H9 (cell line): ENCODE measurements around the gene TLR8. TPM values are rescaled to one million over a fixed set of nuclear protein-coding genes. Genes with fewer than 3 reads are reported as not detected.

Experiments
- DNase-seq: peaks from one replicate; pipeline ENCODE4 v3.0.0-alpha.2; 2017
- H2AFZ ChIP-seq: one replicate; pipeline ENCODE4 v1.6.1; 2013; ENCODE audit warnings: mild to moderate bottlenecking, low read length, control low read depth, moderate library complexity
- H2AK5ac ChIP-seq: 2 replicates; pipeline ENCODE4 v1.6.1; 2013; ENCODE audit warnings: low read length, control low read depth, mixed read lengths; ENCODE audit not compliant: insufficient read length
- H2BK120ac ChIP-seq: one replicate; pipeline ENCODE4 v1.6.1; 2013; ENCODE audit warnings: low read depth, mild to moderate bottlenecking, low read length, control low read depth, inconsistent platforms; ENCODE audit not compliant: poor library complexity, severe bottlenecking
- H2BK12ac ChIP-seq: 2 replicates; pipeline ENCODE4 v1.6.1; 2013; ENCODE audit warnings: low read length, control low read depth, mixed read lengths, low read depth; ENCODE audit not compliant: insufficient read length
- H2BK15ac ChIP-seq: 2 replicates; pipeline ENCODE4 v1.6.1; 2013; ENCODE audit warnings: low read depth, low read length, control low read depth
- H2BK20ac ChIP-seq: one replicate; pipeline ENCODE4 v1.6.1; 2013; ENCODE audit warnings: low read depth, mild to moderate bottlenecking, low read length, control low read depth, inconsistent platforms; ENCODE audit not compliant: poor library complexity, severe bottlenecking
- H2BK5ac ChIP-seq: 2 replicates; pipeline ENCODE4 v1.6.1; 2013; ENCODE audit warnings: low read length, control low read depth, mixed read lengths; ENCODE audit not compliant: insufficient read length
- H3K14ac ChIP-seq: 2 replicates; pipeline ENCODE4 v1.6.1; 2013; ENCODE audit warnings: low read length, control low read depth; ENCODE audit not compliant: insufficient read depth
- H3K18ac ChIP-seq: 2 replicates; pipeline ENCODE4 v1.6.1; 2013; ENCODE audit warnings: low read depth, mild to moderate bottlenecking, mixed read lengths, low read length, control low read depth; ENCODE audit not compliant: insufficient read length
- H3K23ac ChIP-seq: 2 replicates; pipeline ENCODE4 v1.6.1; 2013; ENCODE audit warnings: low read length, control low read depth, mixed read lengths, low read depth; ENCODE audit not compliant: insufficient read length
- H3K23me2 ChIP-seq: 2 replicates; pipeline ENCODE4 v1.6.1; 2013; ENCODE audit warnings: low read depth, mild to moderate bottlenecking, mixed read lengths, low read length, control low read depth; ENCODE audit not compliant: insufficient read length, poor library complexity, severe bottlenecking
- H3K27ac ChIP-seq: 2 replicates; pipeline ENCODE4 v1.5.1; 2013; ENCODE audit warnings: low read length, control low read depth, mixed read lengths, low read depth; ENCODE audit not compliant: insufficient read length
- H3K27me3 ChIP-seq: 2 replicates; pipeline ENCODE4 v1.6.1; 2013; ENCODE audit warnings: low read length, control low read depth, inconsistent platforms; ENCODE audit not compliant: insufficient read depth
- H3K4ac ChIP-seq: 2 replicates; pipeline ENCODE4 v1.6.1; 2013; ENCODE audit warnings: low read depth, mild to moderate bottlenecking, control low read depth, inconsistent platforms, low read length, moderate library complexity
- H3K4me1 ChIP-seq: 2 replicates; pipeline ENCODE4 v1.6.1; 2013; ENCODE audit warnings: low read length, control low read depth, inconsistent platforms; ENCODE audit not compliant: insufficient read depth
- H3K4me2 ChIP-seq: 2 replicates; pipeline ENCODE4 v1.6.1; 2013; ENCODE audit warnings: low read length, control low read depth, mixed read lengths; ENCODE audit not compliant: insufficient read length, insufficient read depth
- H3K56ac ChIP-seq: 2 replicates; pipeline ENCODE4 v1.6.1; 2013; ENCODE audit warnings: low read depth, mild to moderate bottlenecking, mixed read lengths, low read length, control low read depth; ENCODE audit not compliant: insufficient read length
- H3K79me1 ChIP-seq: 2 replicates; pipeline ENCODE4 v1.6.1; 2013; ENCODE audit warnings: low read depth, mild to moderate bottlenecking, moderate library complexity, low read length, control low read depth, inconsistent platforms; ENCODE audit not compliant: insufficient read depth, poor library complexity, severe bottlenecking
- H3K79me2 ChIP-seq: 2 replicates; pipeline ENCODE4 v1.6.1; 2013; ENCODE audit warnings: low read length, control low read depth, inconsistent platforms; ENCODE audit not compliant: insufficient read depth
- H3K9ac ChIP-seq: 2 replicates; pipeline ENCODE4 v1.6.1; 2013; ENCODE audit warnings: low read length, control low read depth, mixed read lengths; ENCODE audit not compliant: insufficient read length; ENCODE audit errors: extremely low read depth
- H3K9me3 ChIP-seq: one replicate; pipeline ENCODE4 v1.6.1; 2013; ENCODE audit warnings: low read depth, low read length, inconsistent platforms; ENCODE audit not compliant: control insufficient read depth
- H3T11ph ChIP-seq: one replicate; pipeline ENCODE4 v1.6.1; 2013; ENCODE audit warnings: mild to moderate bottlenecking, low read length, control low read depth, inconsistent platforms
- H4K20me1 ChIP-seq: one replicate; pipeline ENCODE4 v1.6.1; 2013; ENCODE audit not compliant: control insufficient read depth, insufficient read length, insufficient read depth
- H4K5ac ChIP-seq: 2 replicates; pipeline ENCODE4 v1.6.1; 2013; ENCODE audit warnings: low read depth, mild to moderate bottlenecking, mixed read lengths, low read length, control low read depth; ENCODE audit not compliant: insufficient read length
- H4K8ac ChIP-seq: replicated peaks from 2 replicates; pipeline ENCODE4 v1.6.1; 2013; ENCODE audit warnings: low read length, control low read depth, mixed read lengths, low read depth; ENCODE audit not compliant: insufficient read length
- H4K91ac ChIP-seq: 2 replicates; pipeline ENCODE4 v1.6.1; 2013; ENCODE audit warnings: low read depth, mild to moderate bottlenecking, moderate library complexity, mixed read lengths, low read length, control low read depth; ENCODE audit not compliant: insufficient read length
- H3K27ac Mint-ChIP-seq, 3 experiments: 2 replicates in 2 of 3; 3 replicates in 1 of 3; pipeline ENCODE4 v1.8.0; 2020 to 2021; ENCODE audit warnings: mixed read lengths in 3 of 3, mild to moderate bottlenecking in 1 of 3, moderate library complexity in 1 of 3
- H3K27me3 Mint-ChIP-seq: 2 replicates; pipeline ENCODE4 v1.8.0; 2021; ENCODE audit warnings: low read depth, mild to moderate bottlenecking, moderate library complexity, mixed read lengths
- H3K36me3 Mint-ChIP-seq, 3 experiments: 2 replicates in 2 of 3; 3 replicates in 1 of 3; pipeline ENCODE4 v1.8.0; 2020 to 2021; ENCODE audit warnings: low read depth in 3 of 3, mixed read lengths in 3 of 3; ENCODE audit not compliant: insufficient read depth in 1 of 3
- H3K4me1 Mint-ChIP-seq, 2 experiments: 2 replicates each; pipeline ENCODE4 v1.8.0; 2020; ENCODE audit warnings: mixed read lengths in 2 of 2
- H3K4me3 Mint-ChIP-seq, 2 experiments: 2 replicates in 1 of 2; 3 replicates in 1 of 2; pipeline ENCODE4 v1.8.0; 2020 to 2021; ENCODE audit warnings: mild to moderate bottlenecking in 2 of 2, mixed read lengths in 2 of 2, moderate library complexity in 1 of 2
- H3K9me3 Mint-ChIP-seq, 2 experiments: 2 replicates in 1 of 2; 3 replicates in 1 of 2; pipeline ENCODE4 v1.8.0; 2020; ENCODE audit warnings: mild to moderate bottlenecking in 2 of 2, mixed read lengths in 2 of 2, moderate library complexity in 1 of 2
- WGBS: extraction: QIAGEN DNeasy Blood & Tissue Kit; methylation state at CpG from one replicate; pipeline ENCODE4 v1.1.7; 2013; ENCODE audit warnings: missing lambda C conversion rate, low lambda C conversion rate, mixed read lengths; ENCODE audit not compliant: insufficient read length; ENCODE audit errors: extremely low coverage; 5-methylcytosine and 5-hydroxymethylcytosine counted together
- total RNA-seq: library from RNA; stranded (reverse); gene quantifications from 2 replicates; pipeline ENCODE4 v1.2.1, GENCODE V29; 2021
- TF ChIP-seq, protein P1 (sequence below): fragments of 200-600 bp; sonication (generic); conservative IDR thresholded peaks from 3 replicates; pipeline ENCODE4 v1.8.0; 2021; ENCODE audit warnings: antibody characterized with exemption, mild to moderate bottlenecking

Gene TLR8
- total RNA-seq, 1 experiment from 2014 or later = not detected

GRCh38 chrX:12949205-12949926 is 42.9 kb downstream of the TLR8 start:
- H3K18ac ChIP-seq = no peak overlapping the region
- H3K9me3 Mint-ChIP-seq = peaks cover 70 to 72% of the 10 kb centered on the region in 2 experiments
- no peak overlapping the region for H3K4me2 ChIP-seq
- H3K23me2 ChIP-seq = no peaks in the 10 kb centered on the region
- H3K27ac Mint-ChIP-seq = no peak overlapping the region
- H3K14ac ChIP-seq = no peak overlapping the region
- H3K27me3 ChIP-seq = no peaks in the 10 kb centered on the region
- peaks cover 1% of the 10 kb centered on the region for H3K27me3 Mint-ChIP-seq
- no peak for DNase-seq
- H4K91ac ChIP-seq = no peak overlapping the region
- no peak overlapping the region for H2BK20ac ChIP-seq
- H4K8ac ChIP-seq = no peak overlapping the region
- H3K4me3 Mint-ChIP-seq = no peak overlapping the region
- H2AFZ ChIP-seq = no peak overlapping the region
- peaks cover 25 to 36% of the 10 kb centered on the region in 2 experiments for H3K4me1 Mint-ChIP-seq
- no peaks in the 10 kb centered on the region for H4K20me1 ChIP-seq
- TF ChIP-seq, protein P1, sequence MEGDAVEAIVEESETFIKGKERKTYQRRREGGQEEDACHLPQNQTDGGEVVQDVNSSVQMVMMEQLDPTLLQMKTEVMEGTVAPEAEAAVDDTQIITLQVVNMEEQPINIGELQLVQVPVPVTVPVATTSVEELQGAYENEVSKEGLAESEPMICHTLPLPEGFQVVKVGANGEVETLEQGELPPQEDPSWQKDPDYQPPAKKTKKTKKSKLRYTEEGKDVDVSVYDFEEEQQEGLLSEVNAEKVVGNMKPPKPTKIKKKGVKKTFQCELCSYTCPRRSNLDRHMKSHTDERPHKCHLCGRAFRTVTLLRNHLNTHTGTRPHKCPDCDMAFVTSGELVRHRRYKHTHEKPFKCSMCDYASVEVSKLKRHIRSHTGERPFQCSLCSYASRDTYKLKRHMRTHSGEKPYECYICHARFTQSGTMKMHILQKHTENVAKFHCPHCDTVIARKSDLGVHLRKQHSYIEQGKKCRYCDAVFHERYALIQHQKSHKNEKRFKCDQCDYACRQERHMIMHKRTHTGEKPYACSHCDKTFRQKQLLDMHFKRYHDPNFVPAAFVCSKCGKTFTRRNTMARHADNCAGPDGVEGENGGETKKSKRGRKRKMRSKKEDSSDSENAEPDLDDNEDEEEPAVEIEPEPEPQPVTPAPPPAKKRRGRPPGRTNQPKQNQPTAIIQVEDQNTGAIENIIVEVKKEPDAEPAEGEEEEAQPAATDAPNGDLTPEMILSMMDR = no peak
- no peak overlapping the region for H3T11ph ChIP-seq
- H3K79me2 ChIP-seq = no peaks in the 10 kb centered on the region
- no peak overlapping the region for H2BK15ac ChIP-seq
- H2BK12ac ChIP-seq = no peak overlapping the region
- peaks cover 0 to 5% (median 0%) of the 10 kb centered on the region in 3 experiments; a peak in 4 of 7 replicates for H3K36me3 Mint-ChIP-seq
- H3K27ac ChIP-seq = no peak overlapping the region
- no peak overlapping the region for H3K56ac ChIP-seq
- H2BK120ac ChIP-seq = no peak overlapping the region
- H2BK5ac ChIP-seq = no peak overlapping the region
- no peaks in the 10 kb centered on the region for H3K9me3 ChIP-seq
- H3K4me1 ChIP-seq = peaks cover 4% of the 10 kb centered on the region; the same call in 1 of the 2 replicates
- no peak overlapping the region for H2AK5ac ChIP-seq
- H3K79me1 ChIP-seq = no peaks in the 10 kb centered on the region
- H4K5ac ChIP-seq = no peak overlapping the region
- WGBS = no CpG with 5 or more reads among the region's 5 CpGs
- no peak overlapping the region for H3K4ac ChIP-seq
- H3K23ac ChIP-seq = no peak overlapping the region
- no peak overlapping the region for H3K9ac ChIP-seq
